Liver (tissue), 9 donors: ENCODE results near the gene NSMF. TPM values are rescaled to one million over a fixed set of nuclear protein-coding genes. Genes with fewer than 3 reads are reported as not detected.

ENCODE experiments used
- DNase-seq: peaks from one replicate; pipeline ENCODE4 v3.0.0-alpha.2; 2017; ENCODE audit warnings: low spot score
- H3K27ac ChIP-seq, 2 donors: one replicate each; pipeline ENCODE4 v1.7.0; 2013; ENCODE audit warnings: inconsistent platforms in 2 of 2, low read length in 2 of 2, control low read depth in 1 of 2, low read depth in 1 of 2, mild to moderate bottlenecking in 1 of 2
- H3K27me3 ChIP-seq, 4 donors: one replicate each; pipeline versions ENCODE4 v1.6.1 to v1.7.0; 2013; ENCODE audit warnings: low read length in 3 of 4, inconsistent platforms in 1 of 4, mild to moderate bottlenecking in 1 of 4, moderate library complexity in 1 of 4; ENCODE audit not compliant: control insufficient read depth in 4 of 4, insufficient read depth in 4 of 4
- H3K36me3 ChIP-seq, 4 donors: one replicate each; pipeline versions ENCODE4 v1.6.1 to v1.7.0; 2013; ENCODE audit warnings: low read length in 3 of 4, mild to moderate bottlenecking in 3 of 4, low read depth in 1 of 4, moderate library complexity in 1 of 4; ENCODE audit not compliant: control insufficient read depth in 4 of 4, insufficient read depth in 3 of 4
- H3K4me1 ChIP-seq, 4 donors: one replicate each; pipeline versions ENCODE4 v1.6.1 to v1.7.0; 2013; ENCODE audit warnings: low read length in 3 of 4, mild to moderate bottlenecking in 3 of 4, moderate library complexity in 1 of 4; ENCODE audit not compliant: control insufficient read depth in 4 of 4, insufficient read depth in 4 of 4
- H3K4me3 ChIP-seq, 3 donors: one replicate each; pipeline versions ENCODE4 v1.6.1 to v1.7.0; 2013; ENCODE audit warnings: low read length in 3 of 3, control low read depth in 1 of 3, low read depth in 1 of 3, mild to moderate bottlenecking in 1 of 3
- H3K9ac ChIP-seq, 2 donors: one replicate each; pipeline ENCODE4 v1.7.0; 2013; ENCODE audit warnings: low read length in 2 of 2, mild to moderate bottlenecking in 2 of 2, moderate library complexity in 2 of 2, control low read depth in 1 of 2, low read depth in 1 of 2
- H3K9me3 ChIP-seq, 4 donors: one replicate each; pipeline versions ENCODE4 v1.6.1 to v1.7.0; 2013; ENCODE audit warnings: low read length in 3 of 4; ENCODE audit not compliant: control insufficient read depth in 4 of 4
- CTCF ChIP-seq: fragments of 150-350 bp; IDR thresholded peaks from 2 replicates; pipeline ENCODE4 v1.5.1; 2017; ENCODE audit warnings: improper control_type of control experiment, low read depth, low read length; ENCODE audit not compliant: missing input control
- EGR1 ChIP-seq, 2 donors: IDR thresholded peaks; 2 replicates each; pipeline ENCODE4 v1.6.1; 2016 to 2018; ENCODE audit warnings: antibody characterized with exemption in 2 of 2, low read depth in 2 of 2
- FOXA1 ChIP-seq: IDR thresholded peaks from 2 replicates; pipeline ENCODE4 v1.6.1; 2016; ENCODE audit warnings: antibody characterized with exemption
- FOXA2 ChIP-seq: IDR thresholded peaks from 2 replicates; pipeline ENCODE4 v1.6.1; 2016; ENCODE audit warnings: antibody characterized with exemption
- GABPA ChIP-seq, 2 donors: IDR thresholded peaks in 1 of 2; conservative IDR thresholded peaks in 1 of 2; 2 replicates each; pipeline ENCODE4 v1.6.1; 2016; ENCODE audit warnings: antibody characterized with exemption in 2 of 2, mild to moderate bottlenecking in 1 of 2, moderate library complexity in 1 of 2
- HNF4A ChIP-seq, 2 donors: conservative IDR thresholded peaks; 2 replicates each; pipeline ENCODE4 v1.6.1; 2016; ENCODE audit warnings: antibody characterized with exemption in 2 of 2, mild to moderate bottlenecking in 2 of 2
- HNF4G ChIP-seq: IDR thresholded peaks from 2 replicates; pipeline ENCODE4 v1.6.1; 2016; ENCODE audit warnings: antibody characterized with exemption
- JUND ChIP-seq, 2 donors: IDR thresholded peaks; 2 replicates each; pipeline ENCODE4 v1.6.1; 2016; ENCODE audit warnings: antibody characterized with exemption in 2 of 2
- MAX ChIP-seq: IDR thresholded peaks from 2 replicates; pipeline ENCODE4 v1.6.1; 2016; ENCODE audit warnings: antibody characterized with exemption
- NR2F2 ChIP-seq: IDR thresholded peaks from 2 replicates; pipeline ENCODE4 v1.6.1; 2016; ENCODE audit warnings: antibody characterized with exemption
- RAD21 ChIP-seq, 2 donors: IDR thresholded peaks; 2 replicates each; pipeline ENCODE4 v1.6.1; 2016; ENCODE audit warnings: antibody characterized with exemption in 2 of 2, mild to moderate bottlenecking in 2 of 2
- REST ChIP-seq: IDR thresholded peaks from 2 replicates; pipeline ENCODE4 v1.6.1; 2016; ENCODE audit warnings: antibody characterized with exemption, mild to moderate bottlenecking
- RXRA ChIP-seq, 2 donors: IDR thresholded peaks; 2 replicates each; pipeline ENCODE4 v1.6.1; 2017 to 2018; ENCODE audit warnings: antibody characterized with exemption in 2 of 2, mild to moderate bottlenecking in 1 of 2
- SP1 ChIP-seq: IDR thresholded peaks from 2 replicates; pipeline ENCODE4 v1.6.1; 2018; ENCODE audit warnings: antibody characterized with exemption, mild to moderate bottlenecking
- TAF1 ChIP-seq: conservative IDR thresholded peaks from 2 replicates; pipeline ENCODE4 v1.6.1; 2016; ENCODE audit warnings: antibody characterized with exemption, mild to moderate bottlenecking
- ZBTB33 ChIP-seq: IDR thresholded peaks from 2 replicates; pipeline ENCODE4 v1.6.1; 2016; ENCODE audit warnings: antibody characterized with exemption
- WGBS: extraction: QIAGEN DNeasy Blood & Tissue Kit; methylation state at CpG from one replicate; pipeline ENCODE4 v1.1.7; 2013; 5-methylcytosine and 5-hydroxymethylcytosine counted together
- polyA plus RNA-seq, 2 donors: library from polyadenylated mRNA; stranded (reverse) in 1 of 2; unstranded in 1 of 2; fragments of 200-250 nt in 1 of 2; fragments of >200 nt in 1 of 2; fragmentation: Nextera tagmentation in 1 of 2; extraction: Ambion mirVana in 1 of 2; gene quantifications; one replicate each; pipeline versions ENCODE4 v1.2.1 to v1.2.3, GENCODE V29; 2013 to 2015
- total RNA-seq, 2 donors: library from RNA; depleted of rRNA; stranded (reverse); fragments of >200 nt; gene quantifications; one replicate each; pipeline ENCODE4 v1.2.3, GENCODE V29; 2014
- donor health status: healthy.
- donor health status: healthy.
- donor health status: healthy.
- donor health status: healthy.
- donor health status: healthy.

The NSMF gene
- total and polyA plus RNA-seq, 4 donors: 1.7 to 13.5 (median 8.7) TPM

GRCh38 chr9:137426018-137426681 lies 33.0 kb downstream of the NSMF start:
- WGBS: 86% methylated on average over 18 of the region's 18 CpGs
- peaks cover 5 to 17% (median 11%) of the 10 kb centered on the region in 4 donors for H3K4me1 ChIP-seq
- H3K9ac ChIP-seq: no peak overlapping the region
- no peaks in the 10 kb centered on the region for H3K9me3 ChIP-seq
- TF ChIP-seq TAF1 (no peak), RXRA (IDR thresholded peaks at IDR 0.05) (no peak), JUND (IDR thresholded peaks at IDR 0.05) (no peak), EGR1 (IDR thresholded peaks at IDR 0.05; ENCODE audit: low read depth in 2 of 2) (no peak), NR2F2 (no peak), CTCF (no peak)
- H3K36me3 ChIP-seq: no peaks in the 10 kb centered on the region
- H3K4me3 ChIP-seq: no peak overlapping the region
- no peak for DNase-seq
- no peak overlapping the region for H3K27ac ChIP-seq
- no peaks in the 10 kb centered on the region for H3K27me3 ChIP-seq

GRCh38 chr9:137423514-137424291 lies 35.4 kb downstream of the NSMF start:
- Histone ChIP-seq H3K4me3 (peak overlapping the region in 2 of 3 donors; percentile 36 to 98), H3K9ac (peak overlapping the region in 1 of 2 donors; percentile 3), H3K27me3 (no peaks in the 10 kb centered on the region), H3K36me3 (no peaks in the 10 kb centered on the region), H3K4me1 (peaks cover 5 to 17% (median 11%) of the 10 kb centered on the region in 4 donors), H3K27ac (no peak overlapping the region), H3K9me3 (no peaks in the 10 kb centered on the region)
- TF ChIP-seq RAD21 (IDR thresholded peaks at IDR 0.05): no peak
- TF ChIP-seq GABPA (IDR thresholded peaks at IDR 0.05 in 1 of 2, conservative IDR thresholded peaks at IDR 0.05 in 1 of 2): no peak
- no peak for TF ChIP-seq CTCF
- no peak for TF ChIP-seq FOXA1
- no peak for TF ChIP-seq SP1
- no peak for TF ChIP-seq ZBTB33
- TF ChIP-seq JUND (IDR thresholded peaks at IDR 0.05): no peak
- TF ChIP-seq EGR1 (IDR thresholded peaks at IDR 0.05; ENCODE audit: low read depth in 2 of 2): no peak
- no peak for TF ChIP-seq MAX
- TF ChIP-seq REST: no peak
- no peak for TF ChIP-seq NR2F2
- TF ChIP-seq HNF4G: no peak
- no peak for TF ChIP-seq HNF4A (conservative IDR thresholded peaks at IDR 0.05)
- TF ChIP-seq FOXA2: no peak
- WGBS: 7% methylated on average over 77 of the region's 77 CpGs
- DNase-seq: no peak
